Measurements from ENCODE around the gene NALF2.

DNA sequence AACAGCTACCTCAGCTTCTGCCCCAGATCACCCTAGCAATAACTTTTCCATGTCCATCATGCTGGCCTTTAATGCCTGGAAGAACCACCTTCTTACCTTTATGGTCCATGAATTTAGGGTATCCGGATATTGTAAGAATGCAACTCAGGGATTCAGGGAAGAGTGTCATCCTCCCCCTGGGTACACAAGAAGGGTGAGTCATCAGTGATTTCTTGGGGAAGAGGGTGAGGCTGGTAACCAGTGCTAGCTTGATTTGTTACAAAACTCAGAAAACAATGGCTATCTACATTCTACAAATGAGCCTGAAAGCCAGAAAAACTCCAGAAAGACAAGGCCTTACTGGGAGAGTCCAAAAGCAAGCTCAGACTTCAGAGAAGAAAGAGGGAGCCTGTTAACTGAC is 10.4 kb upstream of the NALF2 start:
- TF ChIP-seq, protein P1, sequence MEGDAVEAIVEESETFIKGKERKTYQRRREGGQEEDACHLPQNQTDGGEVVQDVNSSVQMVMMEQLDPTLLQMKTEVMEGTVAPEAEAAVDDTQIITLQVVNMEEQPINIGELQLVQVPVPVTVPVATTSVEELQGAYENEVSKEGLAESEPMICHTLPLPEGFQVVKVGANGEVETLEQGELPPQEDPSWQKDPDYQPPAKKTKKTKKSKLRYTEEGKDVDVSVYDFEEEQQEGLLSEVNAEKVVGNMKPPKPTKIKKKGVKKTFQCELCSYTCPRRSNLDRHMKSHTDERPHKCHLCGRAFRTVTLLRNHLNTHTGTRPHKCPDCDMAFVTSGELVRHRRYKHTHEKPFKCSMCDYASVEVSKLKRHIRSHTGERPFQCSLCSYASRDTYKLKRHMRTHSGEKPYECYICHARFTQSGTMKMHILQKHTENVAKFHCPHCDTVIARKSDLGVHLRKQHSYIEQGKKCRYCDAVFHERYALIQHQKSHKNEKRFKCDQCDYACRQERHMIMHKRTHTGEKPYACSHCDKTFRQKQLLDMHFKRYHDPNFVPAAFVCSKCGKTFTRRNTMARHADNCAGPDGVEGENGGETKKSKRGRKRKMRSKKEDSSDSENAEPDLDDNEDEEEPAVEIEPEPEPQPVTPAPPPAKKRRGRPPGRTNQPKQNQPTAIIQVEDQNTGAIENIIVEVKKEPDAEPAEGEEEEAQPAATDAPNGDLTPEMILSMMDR (IDR thresholded peaks at IDR 0.05) = no peak
- TF ChIP-seq POLR2A (IDR thresholded peaks at IDR 0.05) = no peak
- no peak for TF ChIP-seq POLR2AphosphoS5 (IDR thresholded peaks at IDR 0.05)
- no peak for TF ChIP-seq EP300 (IDR thresholded peaks at IDR 0.05)
